Measurements from ENCODE around the gene TMEM121.
"Not testable (repeated sequence)": the region's sequence is repeated elsewhere in the genome, so short reads cannot be mapped to it uniquely, and the experiment has no call there.

- not testable (repeated sequence) for TF ChIP-seq CTCF (IDR thresholded peaks at IDR 0.05); EZH2 (IDR thresholded peaks at IDR 0.05; ENCODE audit: borderline replicate concordance, insufficient read depth, low read depth, low read length, poor library complexity, severe bottlenecking)
These were observed 45.7 kb downstream of the TMEM121 start for GRCh38 chr14:105572063-105572462.
